GM21737 (cell line): ENCODE measurements around the gene RETN.
"Not testable (repeated sequence)": the region's sequence is repeated elsewhere in the genome, so short reads cannot be mapped to it uniquely, and the experiment has no call there.

ENCODE experiments used
- ATAC-seq: cut with Tn5 transposase; IDR thresholded peaks from one replicate; pipeline ENCODE4 v1.9.1; 2021; ENCODE audit warnings: mild to moderate bottlenecking, moderate library complexity; ENCODE audit not compliant: unreplicated experiment

RETN gene

GRCh38 chr19:7637374-7638256 lies 31.2 kb upstream of the RETN start:
- ATAC-seq: no peak

- no peak for ATAC-seq
Observed at GRCh38 chr19:7638802-7639465, 29.9 kb upstream of the RETN start.

GRCh38 chr19:7639863-7640348 lies 28.9 kb upstream of the RETN start:
- ATAC-seq: no peak

- no peak for ATAC-seq
Observed at GRCh38 chr19:7640803-7641202, 28.0 kb upstream of the RETN start.

- no peak for ATAC-seq
Observed at GRCh38 chr19:7641290-7642276, 27.3 kb upstream of the RETN start.

- no peak for ATAC-seq
Observed at GRCh38 chr19:7642295-7643030, 26.4 kb upstream of the RETN start.

- ATAC-seq: no peak
Observed at GRCh38 chr19:7643031-7643415, 25.8 kb upstream of the RETN start.

- not testable (repeated sequence) for ATAC-seq
Observed at GRCh38 chr19:7643629-7644549, 25.0 kb upstream of the RETN start.

- ATAC-seq: no peak
Observed at GRCh38 chr19:7644550-7644877, 24.3 kb upstream of the RETN start.

GRCh38 chr19:7645163-7645562 lies 23.7 kb upstream of the RETN start:
- ATAC-seq: no peak

GRCh38 chr19:7645656-7646425 lies 23.0 kb upstream of the RETN start:
- no peak for ATAC-seq

GRCh38 chr19:7646426-7646700 lies 22.5 kb upstream of the RETN start:
- no peak for ATAC-seq

GRCh38 chr19:7647156-7647555 lies 21.7 kb upstream of the RETN start:
- ATAC-seq: no peak

- no peak for ATAC-seq
Observed at GRCh38 chr19:7648265-7649014, 20.4 kb upstream of the RETN start.

GRCh38 chr19:7650148-7650547 lies 18.7 kb upstream of the RETN start:
- no peak for ATAC-seq

- ATAC-seq: no peak
Observed at GRCh38 chr19:7652061-7652641, 16.7 kb upstream of the RETN start.

GRCh38 chr19:7654401-7654800 lies 14.4 kb upstream of the RETN start:
- no peak for ATAC-seq

GRCh38 chr19:7655581-7655980 lies 13.3 kb upstream of the RETN start:
- ATAC-seq: no peak
